GM21526 (cell line): ENCODE measurements around the gene YPEL5.

Experiments
- ATAC-seq: cut with Tn5 transposase; IDR thresholded peaks from one replicate; pipeline ENCODE4 v1.9.1; 2021; ENCODE audit warnings: moderate library complexity; ENCODE audit not compliant: unreplicated experiment, low FRiP score

The YPEL5 gene

GRCh38 chr2:30164131-30164925 lies 17.5 kb downstream of the YPEL5 start:
- no peak for ATAC-seq

- peak; percentile 78 for ATAC-seq
Observed at GRCh38 chr2:30165050-30165520, 18.3 kb downstream of the YPEL5 start.

GRCh38 chr2:30165617-30166016 lies 18.8 kb downstream of the YPEL5 start:
- ATAC-seq, result no peak

- ATAC-seq, result no peak
Observed at GRCh38 chr2:30172627-30173026, 25.8 kb downstream of the YPEL5 start.

GRCh38 chr2:30177440-30177839 lies 30.6 kb downstream of the YPEL5 start:
- no peak for ATAC-seq

- ATAC-seq, result no peak
Observed at GRCh38 chr2:30177956-30178355, 31.1 kb downstream of the YPEL5 start.

- no peak for ATAC-seq
Observed at GRCh38 chr2:30178618-30179434, 32.0 kb downstream of the YPEL5 start.

- no peak for ATAC-seq
Observed at GRCh38 chr2:30179536-30179935, 32.7 kb downstream of the YPEL5 start.

GRCh38 chr2:30180226-30180625 lies 33.4 kb downstream of the YPEL5 start:
- ATAC-seq, result no peak

- no peak for ATAC-seq
Observed at GRCh38 chr2:30181176-30181575, 34.4 kb downstream of the YPEL5 start.

GRCh38 chr2:30184035-30184434 lies 37.2 kb downstream of the YPEL5 start:
- ATAC-seq, result no peak

GRCh38 chr2:30185178-30185577 lies 38.4 kb downstream of the YPEL5 start:
- no peak for ATAC-seq

- no peak for ATAC-seq
Observed at GRCh38 chr2:30188292-30188691, 41.5 kb downstream of the YPEL5 start.

- ATAC-seq, result no peak
Observed at GRCh38 chr2:30190637-30191036, 43.8 kb downstream of the YPEL5 start.

- ATAC-seq, result no peak
Observed at GRCh38 chr2:30191107-30191506, 44.3 kb downstream of the YPEL5 start.

- ATAC-seq, result no peak
Observed at GRCh38 chr2:30191819-30192271, 45.0 kb downstream of the YPEL5 start.

- ATAC-seq, result no peak
Observed at GRCh38 chr2:30192314-30192713, 45.5 kb downstream of the YPEL5 start.

- no peak for ATAC-seq
Observed at GRCh38 chr2:30193104-30193681, 46.4 kb downstream of the YPEL5 start.

- no peak for ATAC-seq
Observed at GRCh38 chr2:30194421-30194820, 47.6 kb downstream of the YPEL5 start.

- ATAC-seq, result no peak
Observed at GRCh38 chr2:30195016-30195415, 48.2 kb downstream of the YPEL5 start.

GRCh38 chr2:30197570-30198192 lies 50.9 kb downstream of the YPEL5 start:
- ATAC-seq, result no peak
